ENCODE measurements around the gene TRIM52.

Gene TRIM52

GRCh38 chr5:181239062-181239663 lies 21.8 kb downstream of the TRIM52 start:
- no peak overlapping the region for H3K4me3 ChIP-seq (replicated peaks; ENCODE audit: low read depth, low read length)
- no peak for TF ChIP-seq CTCF (IDR thresholded peaks at IDR 0.05; ENCODE audit: insufficient read depth, low read length, poor library complexity, severe bottlenecking)
- peaks cover 51% of the 10 kb centered on the region for H3K36me3 ChIP-seq (ENCODE audit: control insufficient read depth, insufficient read depth, low read length)
- no peaks in the 10 kb centered on the region for H3K27me3 ChIP-seq (replicated peaks; ENCODE audit: control insufficient read depth, insufficient read depth, low read length)
- no peak for DNase-seq (ENCODE audit: extremely low read depth, insufficient read length)

GRCh38 chr5:181237729-181238385 lies 23.1 kb downstream of the TRIM52 start:
- H3K36me3 ChIP-seq (ENCODE audit: control insufficient read depth, insufficient read depth, low read length), result peaks cover 58% of the 10 kb centered on the region
- no peak for DNase-seq (ENCODE audit: extremely low read depth, insufficient read length)
- no peak for TF ChIP-seq CTCF (IDR thresholded peaks at IDR 0.05; ENCODE audit: insufficient read depth, low read length, poor library complexity, severe bottlenecking)
- H3K27me3 ChIP-seq (replicated peaks; ENCODE audit: control insufficient read depth, insufficient read depth, low read length), result no peaks in the 10 kb centered on the region
- no peak overlapping the region for H3K4me3 ChIP-seq (replicated peaks; ENCODE audit: low read depth, low read length)

GRCh38 chr5:181236954-181237641 lies 23.8 kb downstream of the TRIM52 start:
- Histone ChIP-seq H3K36me3 (ENCODE audit: control insufficient read depth, insufficient read depth, low read length) (peaks cover 55% of the 10 kb centered on the region), H3K27me3 (replicated peaks; ENCODE audit: control insufficient read depth, insufficient read depth, low read length) (no peaks in the 10 kb centered on the region), H3K4me3 (replicated peaks; ENCODE audit: low read depth, low read length) (no peak overlapping the region)
- DNase-seq (ENCODE audit: extremely low read depth, insufficient read length), result no peak
- TF ChIP-seq CTCF (IDR thresholded peaks at IDR 0.05; ENCODE audit: insufficient read depth, low read length, poor library complexity, severe bottlenecking), result no peak

GRCh38 chr5:181236471-181236870 lies 24.5 kb downstream of the TRIM52 start:
- Histone ChIP-seq H3K27me3 (replicated peaks; ENCODE audit: control insufficient read depth, insufficient read depth, low read length) (no peaks in the 10 kb centered on the region), H3K36me3 (ENCODE audit: control insufficient read depth, insufficient read depth, low read length) (peaks cover 49% of the 10 kb centered on the region), H3K4me3 (replicated peaks; ENCODE audit: low read depth, low read length) (no peak overlapping the region)
- no peak for DNase-seq (ENCODE audit: extremely low read depth, insufficient read length)
- no peak for TF ChIP-seq CTCF (IDR thresholded peaks at IDR 0.05; ENCODE audit: insufficient read depth, low read length, poor library complexity, severe bottlenecking)

- H3K27me3 ChIP-seq (replicated peaks; ENCODE audit: control insufficient read depth, insufficient read depth, low read length), result no peaks in the 10 kb centered on the region
- TF ChIP-seq CTCF (IDR thresholded peaks at IDR 0.05; ENCODE audit: insufficient read depth, low read length, poor library complexity, severe bottlenecking), result no peak
- peaks cover 47% of the 10 kb centered on the region for H3K36me3 ChIP-seq (ENCODE audit: control insufficient read depth, insufficient read depth, low read length)
- DNase-seq (ENCODE audit: extremely low read depth, insufficient read length), result no peak
- H3K4me3 ChIP-seq (replicated peaks; ENCODE audit: low read depth, low read length), result no peak overlapping the region
Measured at GRCh38 chr5:181235689-181236366, 25.1 kb downstream of the TRIM52 start.

Measured in GM06990 (cell line).